H9 (cell line): ENCODE results near the gene MYOM3. TPM values are rescaled to one million over a fixed set of nuclear protein-coding genes. Genes with fewer than 3 reads are reported as not detected.
A peak's percentile ranks its signal among the peaks of the same experiment; 100 is the strongest.

Source experiments
- DNase-seq: peaks from one replicate; pipeline ENCODE4 v3.0.0-alpha.2; 2017
- H2AFZ ChIP-seq: one replicate; pipeline ENCODE4 v1.6.1; 2013; ENCODE audit warnings: mild to moderate bottlenecking, low read length, control low read depth, moderate library complexity
- H2AK5ac ChIP-seq: 2 replicates; pipeline ENCODE4 v1.6.1; 2013; ENCODE audit warnings: low read length, control low read depth, mixed read lengths; ENCODE audit not compliant: insufficient read length
- H2BK120ac ChIP-seq: one replicate; pipeline ENCODE4 v1.6.1; 2013; ENCODE audit warnings: low read depth, mild to moderate bottlenecking, low read length, control low read depth, inconsistent platforms; ENCODE audit not compliant: poor library complexity, severe bottlenecking
- H2BK12ac ChIP-seq: 2 replicates; pipeline ENCODE4 v1.6.1; 2013; ENCODE audit warnings: low read length, control low read depth, mixed read lengths, low read depth; ENCODE audit not compliant: insufficient read length
- H2BK15ac ChIP-seq: 2 replicates; pipeline ENCODE4 v1.6.1; 2013; ENCODE audit warnings: low read depth, low read length, control low read depth
- H2BK20ac ChIP-seq: one replicate; pipeline ENCODE4 v1.6.1; 2013; ENCODE audit warnings: low read depth, mild to moderate bottlenecking, low read length, control low read depth, inconsistent platforms; ENCODE audit not compliant: poor library complexity, severe bottlenecking
- H2BK5ac ChIP-seq: 2 replicates; pipeline ENCODE4 v1.6.1; 2013; ENCODE audit warnings: low read length, control low read depth, mixed read lengths; ENCODE audit not compliant: insufficient read length
- H3K14ac ChIP-seq: 2 replicates; pipeline ENCODE4 v1.6.1; 2013; ENCODE audit warnings: low read length, control low read depth; ENCODE audit not compliant: insufficient read depth
- H3K18ac ChIP-seq: 2 replicates; pipeline ENCODE4 v1.6.1; 2013; ENCODE audit warnings: low read depth, mild to moderate bottlenecking, mixed read lengths, low read length, control low read depth; ENCODE audit not compliant: insufficient read length
- H3K23ac ChIP-seq: 2 replicates; pipeline ENCODE4 v1.6.1; 2013; ENCODE audit warnings: low read length, control low read depth, mixed read lengths, low read depth; ENCODE audit not compliant: insufficient read length
- H3K23me2 ChIP-seq: 2 replicates; pipeline ENCODE4 v1.6.1; 2013; ENCODE audit warnings: low read depth, mild to moderate bottlenecking, mixed read lengths, low read length, control low read depth; ENCODE audit not compliant: insufficient read length, poor library complexity, severe bottlenecking
- H3K27ac ChIP-seq: 2 replicates; pipeline ENCODE4 v1.5.1; 2013; ENCODE audit warnings: low read length, control low read depth, mixed read lengths, low read depth; ENCODE audit not compliant: insufficient read length
- H3K27me3 ChIP-seq: 2 replicates; pipeline ENCODE4 v1.6.1; 2013; ENCODE audit warnings: low read length, control low read depth, inconsistent platforms; ENCODE audit not compliant: insufficient read depth
- H3K4ac ChIP-seq: 2 replicates; pipeline ENCODE4 v1.6.1; 2013; ENCODE audit warnings: low read depth, mild to moderate bottlenecking, control low read depth, inconsistent platforms, low read length, moderate library complexity
- H3K4me1 ChIP-seq: 2 replicates; pipeline ENCODE4 v1.6.1; 2013; ENCODE audit warnings: low read length, control low read depth, inconsistent platforms; ENCODE audit not compliant: insufficient read depth
- H3K4me2 ChIP-seq: 2 replicates; pipeline ENCODE4 v1.6.1; 2013; ENCODE audit warnings: low read length, control low read depth, mixed read lengths; ENCODE audit not compliant: insufficient read length, insufficient read depth
- H3K56ac ChIP-seq: 2 replicates; pipeline ENCODE4 v1.6.1; 2013; ENCODE audit warnings: low read depth, mild to moderate bottlenecking, mixed read lengths, low read length, control low read depth; ENCODE audit not compliant: insufficient read length
- H3K79me1 ChIP-seq: 2 replicates; pipeline ENCODE4 v1.6.1; 2013; ENCODE audit warnings: low read depth, mild to moderate bottlenecking, moderate library complexity, low read length, control low read depth, inconsistent platforms; ENCODE audit not compliant: insufficient read depth, poor library complexity, severe bottlenecking
- H3K79me2 ChIP-seq: 2 replicates; pipeline ENCODE4 v1.6.1; 2013; ENCODE audit warnings: low read length, control low read depth, inconsistent platforms; ENCODE audit not compliant: insufficient read depth
- H3K9ac ChIP-seq: 2 replicates; pipeline ENCODE4 v1.6.1; 2013; ENCODE audit warnings: low read length, control low read depth, mixed read lengths; ENCODE audit not compliant: insufficient read length; ENCODE audit errors: extremely low read depth
- H3K9me3 ChIP-seq: one replicate; pipeline ENCODE4 v1.6.1; 2013; ENCODE audit warnings: low read depth, low read length, inconsistent platforms; ENCODE audit not compliant: control insufficient read depth
- H3T11ph ChIP-seq: one replicate; pipeline ENCODE4 v1.6.1; 2013; ENCODE audit warnings: mild to moderate bottlenecking, low read length, control low read depth, inconsistent platforms
- H4K20me1 ChIP-seq: one replicate; pipeline ENCODE4 v1.6.1; 2013; ENCODE audit not compliant: control insufficient read depth, insufficient read length, insufficient read depth
- H4K5ac ChIP-seq: 2 replicates; pipeline ENCODE4 v1.6.1; 2013; ENCODE audit warnings: low read depth, mild to moderate bottlenecking, mixed read lengths, low read length, control low read depth; ENCODE audit not compliant: insufficient read length
- H4K8ac ChIP-seq: replicated peaks from 2 replicates; pipeline ENCODE4 v1.6.1; 2013; ENCODE audit warnings: low read length, control low read depth, mixed read lengths, low read depth; ENCODE audit not compliant: insufficient read length
- H4K91ac ChIP-seq: 2 replicates; pipeline ENCODE4 v1.6.1; 2013; ENCODE audit warnings: low read depth, mild to moderate bottlenecking, moderate library complexity, mixed read lengths, low read length, control low read depth; ENCODE audit not compliant: insufficient read length
- H3K27ac Mint-ChIP-seq, 3 experiments: 2 replicates in 2 of 3; 3 replicates in 1 of 3; pipeline ENCODE4 v1.8.0; 2020 to 2021; ENCODE audit warnings: mixed read lengths in 3 of 3, mild to moderate bottlenecking in 1 of 3, moderate library complexity in 1 of 3
- H3K27me3 Mint-ChIP-seq: 2 replicates; pipeline ENCODE4 v1.8.0; 2021; ENCODE audit warnings: low read depth, mild to moderate bottlenecking, moderate library complexity, mixed read lengths
- H3K36me3 Mint-ChIP-seq, 3 experiments: 2 replicates in 2 of 3; 3 replicates in 1 of 3; pipeline ENCODE4 v1.8.0; 2020 to 2021; ENCODE audit warnings: low read depth in 3 of 3, mixed read lengths in 3 of 3; ENCODE audit not compliant: insufficient read depth in 1 of 3
- H3K4me1 Mint-ChIP-seq, 2 experiments: 2 replicates each; pipeline ENCODE4 v1.8.0; 2020; ENCODE audit warnings: mixed read lengths in 2 of 2
- H3K4me3 Mint-ChIP-seq, 2 experiments: 2 replicates in 1 of 2; 3 replicates in 1 of 2; pipeline ENCODE4 v1.8.0; 2020 to 2021; ENCODE audit warnings: mild to moderate bottlenecking in 2 of 2, mixed read lengths in 2 of 2, moderate library complexity in 1 of 2
- H3K9me3 Mint-ChIP-seq, 2 experiments: 2 replicates in 1 of 2; 3 replicates in 1 of 2; pipeline ENCODE4 v1.8.0; 2020; ENCODE audit warnings: mild to moderate bottlenecking in 2 of 2, mixed read lengths in 2 of 2, moderate library complexity in 1 of 2
- WGBS: extraction: QIAGEN DNeasy Blood & Tissue Kit; methylation state at CpG from one replicate; pipeline ENCODE4 v1.1.7; 2013; ENCODE audit warnings: missing lambda C conversion rate, low lambda C conversion rate, mixed read lengths; ENCODE audit not compliant: insufficient read length; ENCODE audit errors: extremely low coverage; 5-methylcytosine and 5-hydroxymethylcytosine counted together
- total RNA-seq: library from RNA; stranded (reverse); gene quantifications from 2 replicates; pipeline ENCODE4 v1.2.1, GENCODE V29; 2021
- TF ChIP-seq, protein P1 (sequence below): fragments of 200-600 bp; sonication (generic); conservative IDR thresholded peaks from 3 replicates; pipeline ENCODE4 v1.8.0; 2021; ENCODE audit warnings: antibody characterized with exemption, mild to moderate bottlenecking

The MYOM3 gene
- total RNA-seq, 1 experiment from 2014 or later = 0.11 TPM

GRCh38 chr1:24109166-24109483 lies 2.8 kb downstream of the MYOM3 start:
- Histone ChIP-seq H4K8ac (no peak overlapping the region), H3K18ac (no peak overlapping the region), H3K9me3 (no peaks in the 10 kb centered on the region), H3K4me1 (no peaks in the 10 kb centered on the region), H3K4me2 (no peak overlapping the region), H2BK12ac (no peak overlapping the region), H2BK20ac (no peak overlapping the region), H3K79me1 (no peaks in the 10 kb centered on the region), H3T11ph (no peak overlapping the region), H3K23ac (no peak overlapping the region), H3K56ac (no peak overlapping the region), H3K27ac (no peak overlapping the region), H3K9ac (no peak overlapping the region), H2AFZ (no peak overlapping the region), H4K20me1 (no peaks in the 10 kb centered on the region), H2BK5ac (no peak overlapping the region), H3K79me2 (no peaks in the 10 kb centered on the region), H3K27me3 (no peaks in the 10 kb centered on the region), H3K23me2 (no peaks in the 10 kb centered on the region), H2BK15ac (no peak overlapping the region), H4K91ac (no peak overlapping the region), H3K14ac (no peak overlapping the region), H2BK120ac (no peak overlapping the region), H2AK5ac (no peak overlapping the region), H3K4ac (no peak overlapping the region), H4K5ac (no peak overlapping the region)
- Mint-ChIP-seq H3K9me3 (no peaks in the 10 kb centered on the region), H3K36me3 (no peaks in the 10 kb centered on the region), H3K27me3 (peaks cover 15% of the 10 kb centered on the region), H3K27ac (peak overlapping the region in 1 of 3 experiments; percentile 72; a peak in 2 of 7 replicates), H3K4me3 (no peak overlapping the region), H3K4me1 (peaks cover 23 to 45% of the 10 kb centered on the region in 2 experiments)
- TF ChIP-seq, protein P1, sequence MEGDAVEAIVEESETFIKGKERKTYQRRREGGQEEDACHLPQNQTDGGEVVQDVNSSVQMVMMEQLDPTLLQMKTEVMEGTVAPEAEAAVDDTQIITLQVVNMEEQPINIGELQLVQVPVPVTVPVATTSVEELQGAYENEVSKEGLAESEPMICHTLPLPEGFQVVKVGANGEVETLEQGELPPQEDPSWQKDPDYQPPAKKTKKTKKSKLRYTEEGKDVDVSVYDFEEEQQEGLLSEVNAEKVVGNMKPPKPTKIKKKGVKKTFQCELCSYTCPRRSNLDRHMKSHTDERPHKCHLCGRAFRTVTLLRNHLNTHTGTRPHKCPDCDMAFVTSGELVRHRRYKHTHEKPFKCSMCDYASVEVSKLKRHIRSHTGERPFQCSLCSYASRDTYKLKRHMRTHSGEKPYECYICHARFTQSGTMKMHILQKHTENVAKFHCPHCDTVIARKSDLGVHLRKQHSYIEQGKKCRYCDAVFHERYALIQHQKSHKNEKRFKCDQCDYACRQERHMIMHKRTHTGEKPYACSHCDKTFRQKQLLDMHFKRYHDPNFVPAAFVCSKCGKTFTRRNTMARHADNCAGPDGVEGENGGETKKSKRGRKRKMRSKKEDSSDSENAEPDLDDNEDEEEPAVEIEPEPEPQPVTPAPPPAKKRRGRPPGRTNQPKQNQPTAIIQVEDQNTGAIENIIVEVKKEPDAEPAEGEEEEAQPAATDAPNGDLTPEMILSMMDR = no peak
- no peak for DNase-seq
- WGBS = no CpG with 5 or more reads among the region's 1 CpG
